Measurements from ENCODE around the gene PSTPIP1. TPM values are rescaled to one million over a fixed set of nuclear protein-coding genes. Genes with fewer than 3 reads are reported as not detected.

Gene PSTPIP1
- total and polyA plus RNA-seq, 4 experiments from 2014 or later: 62.4 to 233 (median 144) TPM

- no peak overlapping the region for H3K4me3 ChIP-seq (ENCODE audit: low read length in 2 of 2)
- DNase-seq: no peak
- ChIA-PET CTCF (ENCODE audit: partially characterized antibody) (interaction anchor here (1.0 to 1.9 kb wide), 5 partner anchors 11 to 61 kb away, joined by 3 to 9 read pairs (median 4); no protein-coding TSS in a partner anchor), POLR2A (ENCODE audit: partially characterized antibody) (interaction anchor here (0.7 to 1.5 kb wide), 5 partner anchors 11 to 40 kb away, joined by 3 to 4 read pairs (median 3); partner anchors contain the start of gene PSTPIP1)
- intact Hi-C loops (cut with micrococcal nuclease): no loop called here
- Mint-ChIP-seq H3K9me3 (peaks cover 0 to 28% (median under 1%) of the 10 kb centered on the region in 8 donors), H3K36me3 (peaks cover 18 to 53% of the 10 kb centered on the region in 2 donors), H3K4me3 (no peak overlapping the region), H3K27ac (peak overlapping the region in 6 of 7 donors; percentile 35 to 95 (median 73)), H3K4me1 (peaks cover 0 to 5% (median 2%) of the 10 kb centered on the region in 4 donors), H3K27me3 (no peaks in the 10 kb centered on the region)
- no peaks in the 10 kb centered on the region for H3K9me3 ChIP-seq (ENCODE audit: control insufficient read depth in 1 of 2, low read length in 2 of 2)
- H3K36me3 ChIP-seq (ENCODE audit: insufficient read depth, low read length): peaks cover 36% of the 10 kb centered on the region
- no peaks in the 10 kb centered on the region for H3K27me3 ChIP-seq (ENCODE audit: insufficient read depth, low read length)
- H3K27ac ChIP-seq (ENCODE audit: low read depth, low read length): no peak overlapping the region
- no peaks in the 10 kb centered on the region for H3K4me1 ChIP-seq (ENCODE audit: insufficient read depth, low read length)
Measured at GRCh38 chr15:77034695-77035489, 40.0 kb downstream of the PSTPIP1 start.

DNA sequence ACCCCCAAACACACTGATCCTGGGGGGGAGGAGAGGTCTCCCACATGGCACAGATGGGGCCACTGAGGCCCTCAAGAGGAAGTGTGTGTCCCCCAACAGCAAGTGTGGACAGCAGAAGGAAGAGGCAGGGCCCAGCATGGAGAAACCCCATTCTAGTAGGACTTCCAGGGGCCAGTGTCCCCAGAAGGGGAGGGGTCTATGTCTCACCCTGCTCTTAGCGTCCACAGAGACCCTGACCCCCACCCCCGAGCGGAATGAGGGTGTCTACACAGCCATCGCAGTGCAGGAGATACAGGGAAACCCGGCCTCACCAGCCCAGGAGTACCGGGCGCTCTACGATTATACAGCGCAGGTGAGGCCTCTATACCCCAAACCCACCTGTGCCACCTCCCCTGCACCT lies 40.7 kb downstream of the PSTPIP1 start:
- H3K36me3 ChIP-seq (ENCODE audit: insufficient read depth, low read length): peaks cover 32% of the 10 kb centered on the region
- POLR2A ChIA-PET (ENCODE audit: partially characterized antibody): interaction anchor here (0.9 to 1.5 kb wide), 4 partner anchors 10 to 39 kb away, joined by 3 to 5 read pairs (median 4); no protein-coding TSS in a partner anchor
- H3K4me3 ChIP-seq (ENCODE audit: low read length in 2 of 2): no peak overlapping the region
- CTCF ChIA-PET (ENCODE audit: partially characterized antibody): interaction anchor here (1.0 to 1.9 kb wide), 4 partner anchors 10 to 62 kb away, joined by 3 to 9 read pairs (median 4); no protein-coding TSS in a partner anchor
- H3K27ac Mint-ChIP-seq: peak overlapping the region in 2 of 7 donors; percentile 81 to 95
- no peaks in the 10 kb centered on the region for H3K27me3 ChIP-seq (ENCODE audit: insufficient read depth, low read length)
- no peak overlapping the region for H3K4me3 Mint-ChIP-seq
- H3K4me1 ChIP-seq (ENCODE audit: insufficient read depth, low read length): no peaks in the 10 kb centered on the region
- no peak for DNase-seq
- H3K27me3 Mint-ChIP-seq: no peaks in the 10 kb centered on the region
- intact Hi-C loops (cut with micrococcal nuclease): no loop called here
- H3K9me3 ChIP-seq (ENCODE audit: control insufficient read depth in 1 of 2, low read length in 2 of 2): no peaks in the 10 kb centered on the region
- H3K9me3 Mint-ChIP-seq: peaks cover 0 to 29% (median 2%) of the 10 kb centered on the region in 8 donors
- no peak overlapping the region for H3K27ac ChIP-seq (ENCODE audit: low read depth, low read length)
- peaks cover 20 to 49% of the 10 kb centered on the region in 2 donors for H3K36me3 Mint-ChIP-seq
- peaks cover 0 to 5% (median 2%) of the 10 kb centered on the region in 4 donors for H3K4me1 Mint-ChIP-seq

GRCh38 chr15:77035999-77036471 lies 41.1 kb downstream of the PSTPIP1 start:
- intact Hi-C loops (cut with micrococcal nuclease): no loop called here
- peaks cover 32% of the 10 kb centered on the region for H3K36me3 ChIP-seq (ENCODE audit: insufficient read depth, low read length)
- ChIA-PET POLR2A (ENCODE audit: partially characterized antibody) (interaction anchor here (1.0 to 1.9 kb wide), 6 partner anchors 10 to 42 kb away, joined by 3 to 9 read pairs (median 6); partner anchors contain the start of gene PSTPIP1), CTCF (ENCODE audit: partially characterized antibody) (interaction anchor here (1.1 to 1.9 kb wide), 3 partner anchors 10 to 63 kb away, joined by 3 to 9 read pairs (median 4); no protein-coding TSS in a partner anchor)
- no peaks in the 10 kb centered on the region for H3K27me3 ChIP-seq (ENCODE audit: insufficient read depth, low read length)
- peaks cover 0 to 9% (median 2%) of the 10 kb centered on the region in 4 donors for H3K4me1 Mint-ChIP-seq
- no peaks in the 10 kb centered on the region for H3K9me3 ChIP-seq (ENCODE audit: control insufficient read depth in 1 of 2, low read length in 2 of 2)
- peak overlapping the region in 6 of 7 donors; percentile 37 to 95 (median 63) for H3K27ac Mint-ChIP-seq
- peaks cover 23 to 53% of the 10 kb centered on the region in 2 donors for H3K36me3 Mint-ChIP-seq
- peak overlapping the region in 1 of 8 donors; percentile 20 for H3K4me3 Mint-ChIP-seq
- H3K9me3 Mint-ChIP-seq: peaks cover 0 to 34% (median 5%) of the 10 kb centered on the region in 8 donors
- H3K4me1 ChIP-seq (ENCODE audit: insufficient read depth, low read length): no peaks in the 10 kb centered on the region
- H3K4me3 ChIP-seq (ENCODE audit: low read length in 2 of 2): no peak overlapping the region
- H3K27ac ChIP-seq (ENCODE audit: low read depth, low read length): no peak overlapping the region
- no peaks in the 10 kb centered on the region for H3K27me3 Mint-ChIP-seq
- peak in 1 of 5 donors; percentile 34 for DNase-seq

GRCh38 chr15:77036537-77037387 lies 41.8 kb downstream of the PSTPIP1 start:
- Histone ChIP-seq H3K27ac (ENCODE audit: low read depth, low read length) (no peak overlapping the region), H3K36me3 (ENCODE audit: insufficient read depth, low read length) (peaks cover 32% of the 10 kb centered on the region), H3K4me1 (ENCODE audit: insufficient read depth, low read length) (no peaks in the 10 kb centered on the region), H3K27me3 (ENCODE audit: insufficient read depth, low read length) (no peaks in the 10 kb centered on the region), H3K4me3 (ENCODE audit: low read length in 2 of 2) (no peak overlapping the region), H3K9me3 (ENCODE audit: control insufficient read depth in 1 of 2, low read length in 2 of 2) (no peaks in the 10 kb centered on the region)
- DNase-seq: peak in 1 of 5 donors; percentile 43
- H3K36me3 Mint-ChIP-seq: peaks cover 23 to 56% of the 10 kb centered on the region in 2 donors
- CTCF ChIA-PET (ENCODE audit: partially characterized antibody): no interaction called here
- H3K9me3 Mint-ChIP-seq: peaks cover 0 to 39% (median 5%) of the 10 kb centered on the region in 8 donors
- H3K27ac Mint-ChIP-seq: peak overlapping the region in 6 of 7 donors; percentile 37 to 95 (median 68)
- peaks cover under 1 to 9% (median 2%) of the 10 kb centered on the region in 4 donors for H3K4me1 Mint-ChIP-seq
- H3K4me3 Mint-ChIP-seq: peak overlapping the region in 2 of 8 donors; percentile 32 to 57
- POLR2A ChIA-PET (ENCODE audit: partially characterized antibody): interaction anchor here (1.0 to 1.9 kb wide), 7 partner anchors 9 to 43 kb away, joined by 4 to 9 read pairs (median 6); partner anchors contain the start of gene PSTPIP1
- intact Hi-C loops (cut with micrococcal nuclease): no loop called here
- H3K27me3 Mint-ChIP-seq: no peaks in the 10 kb centered on the region

DNA sequence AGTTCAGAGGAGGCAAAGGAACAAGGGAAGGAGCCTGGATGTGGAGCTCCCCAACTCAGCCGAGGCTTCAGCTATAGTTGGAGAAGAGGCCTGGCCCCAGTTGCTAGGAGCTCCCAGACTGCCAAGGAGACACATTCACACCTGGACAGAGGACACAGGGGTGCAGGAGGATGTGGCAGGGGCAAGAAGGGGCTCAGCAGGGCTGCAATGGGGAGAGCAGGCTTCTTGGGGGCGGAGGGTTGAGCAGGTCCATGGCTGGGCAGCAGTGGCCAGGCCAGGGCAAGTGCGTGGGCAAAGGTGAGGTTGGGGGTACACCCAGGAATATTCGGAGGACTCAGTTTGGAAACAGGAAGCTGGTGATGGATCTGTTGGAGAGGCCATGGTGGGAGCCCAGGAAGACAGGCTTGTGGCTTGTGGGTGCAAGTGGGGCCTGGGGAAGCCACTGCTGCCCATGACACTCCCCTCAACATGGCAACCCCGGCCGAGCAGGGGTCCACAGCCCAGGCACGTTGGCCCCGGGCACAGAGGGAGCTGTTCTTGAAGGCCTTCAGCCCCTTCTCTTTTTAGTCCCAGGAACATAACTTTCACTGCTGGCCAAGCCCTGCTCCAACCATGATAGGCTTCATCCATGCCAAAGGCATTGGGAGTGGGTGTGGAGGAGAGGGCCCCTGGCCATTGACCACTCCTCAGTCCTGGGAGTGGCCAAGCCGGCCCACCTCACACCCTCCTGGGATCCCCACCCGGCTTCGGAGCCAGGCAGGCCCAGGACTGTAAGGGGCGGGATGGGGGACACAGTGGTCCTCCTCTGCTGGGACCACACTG lies 42.7 kb downstream of the PSTPIP1 start:
- H3K27me3 Mint-ChIP-seq: no peaks in the 10 kb centered on the region
- H3K4me1 Mint-ChIP-seq: peaks cover 1 to 12% (median 3%) of the 10 kb centered on the region in 4 donors
- H3K27ac Mint-ChIP-seq: peak overlapping the region in 6 of 7 donors; percentile 43 to 95 (median 76)
- ChIA-PET CTCF (ENCODE audit: partially characterized antibody) (no interaction called here), POLR2A (ENCODE audit: partially characterized antibody) (interaction anchor here (1.6 to 1.9 kb wide), 5 partner anchors 9 to 43 kb away, joined by 5 to 9 read pairs (median 6); partner anchors contain the start of gene PSTPIP1)
- no peaks in the 10 kb centered on the region for H3K4me1 ChIP-seq (ENCODE audit: insufficient read depth, low read length)
- peak in 1 of 5 donors; percentile 35 for DNase-seq
- H3K9me3 Mint-ChIP-seq: peaks cover 0 to 46% (median 5%) of the 10 kb centered on the region in 8 donors
- intact Hi-C loops (cut with micrococcal nuclease): no loop called here
- H3K27me3 ChIP-seq (ENCODE audit: insufficient read depth, low read length): no peaks in the 10 kb centered on the region
- peaks cover 23 to 53% of the 10 kb centered on the region in 2 donors for H3K36me3 Mint-ChIP-seq
- no peaks in the 10 kb centered on the region for H3K9me3 ChIP-seq (ENCODE audit: control insufficient read depth in 1 of 2, low read length in 2 of 2)
- H3K36me3 ChIP-seq (ENCODE audit: insufficient read depth, low read length): peaks cover 29% of the 10 kb centered on the region
- no peak overlapping the region for H3K27ac ChIP-seq (ENCODE audit: low read depth, low read length)
- no peak overlapping the region for H3K4me3 ChIP-seq (ENCODE audit: low read length in 2 of 2)
- peak overlapping the region in 2 of 8 donors; percentile 32 to 57 for H3K4me3 Mint-ChIP-seq

Measured in CD4-positive, alpha-beta memory T cell (primary cell).